22Rv1 (cell line): Measurements from ENCODE around the gene PDE3A.

Source experiments
- ZFX ChIP-seq: fragments of 450-650 bp; IDR thresholded peaks from 2 replicates; pipeline ENCODE4 v1.6.1; 2017; ENCODE audit warnings: antibody characterized with exemption, borderline replicate concordance
- TF ChIP-seq, protein P1 (sequence below): fragments of 450-650 bp; IDR thresholded peaks from 2 replicates; pipeline ENCODE4 v1.5.1; 2017; ENCODE audit warnings: mild to moderate bottlenecking

DNA sequence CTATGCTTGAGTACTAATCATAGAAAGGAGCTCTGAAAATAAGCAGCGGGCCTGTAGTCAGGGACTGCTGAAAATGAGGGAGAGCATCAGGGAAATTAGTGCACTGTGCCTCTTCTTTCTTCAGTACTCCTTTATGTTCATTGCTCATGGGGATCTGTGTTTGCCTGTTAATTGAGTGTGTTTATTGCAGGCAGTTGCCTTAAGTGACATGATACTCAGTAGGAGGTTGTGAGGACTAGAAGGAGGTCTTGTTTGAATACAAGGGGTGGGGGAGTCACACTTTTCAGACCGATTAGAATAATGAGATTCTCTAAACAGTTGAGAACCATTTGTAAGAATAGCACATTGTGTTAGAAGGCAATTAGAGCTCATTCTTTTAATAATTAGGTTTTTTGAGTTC is 224.2 kb downstream of the PDE3A start:
- TF ChIP-seq, protein P1, sequence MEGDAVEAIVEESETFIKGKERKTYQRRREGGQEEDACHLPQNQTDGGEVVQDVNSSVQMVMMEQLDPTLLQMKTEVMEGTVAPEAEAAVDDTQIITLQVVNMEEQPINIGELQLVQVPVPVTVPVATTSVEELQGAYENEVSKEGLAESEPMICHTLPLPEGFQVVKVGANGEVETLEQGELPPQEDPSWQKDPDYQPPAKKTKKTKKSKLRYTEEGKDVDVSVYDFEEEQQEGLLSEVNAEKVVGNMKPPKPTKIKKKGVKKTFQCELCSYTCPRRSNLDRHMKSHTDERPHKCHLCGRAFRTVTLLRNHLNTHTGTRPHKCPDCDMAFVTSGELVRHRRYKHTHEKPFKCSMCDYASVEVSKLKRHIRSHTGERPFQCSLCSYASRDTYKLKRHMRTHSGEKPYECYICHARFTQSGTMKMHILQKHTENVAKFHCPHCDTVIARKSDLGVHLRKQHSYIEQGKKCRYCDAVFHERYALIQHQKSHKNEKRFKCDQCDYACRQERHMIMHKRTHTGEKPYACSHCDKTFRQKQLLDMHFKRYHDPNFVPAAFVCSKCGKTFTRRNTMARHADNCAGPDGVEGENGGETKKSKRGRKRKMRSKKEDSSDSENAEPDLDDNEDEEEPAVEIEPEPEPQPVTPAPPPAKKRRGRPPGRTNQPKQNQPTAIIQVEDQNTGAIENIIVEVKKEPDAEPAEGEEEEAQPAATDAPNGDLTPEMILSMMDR = no peak
- no peak for TF ChIP-seq ZFX
